H9 (cell line): Measurements from ENCODE around the gene ADAR. TPM values are rescaled to one million over a fixed set of nuclear protein-coding genes. Genes with fewer than 3 reads are reported as not detected.

Experiments
- DNase-seq: peaks from one replicate; pipeline ENCODE4 v3.0.0-alpha.2; 2017
- H2AFZ ChIP-seq: one replicate; pipeline ENCODE4 v1.6.1; 2013; ENCODE audit warnings: mild to moderate bottlenecking, low read length, control low read depth, moderate library complexity
- H2AK5ac ChIP-seq: 2 replicates; pipeline ENCODE4 v1.6.1; 2013; ENCODE audit warnings: low read length, control low read depth, mixed read lengths; ENCODE audit not compliant: insufficient read length
- H2BK120ac ChIP-seq: one replicate; pipeline ENCODE4 v1.6.1; 2013; ENCODE audit warnings: low read depth, mild to moderate bottlenecking, low read length, control low read depth, inconsistent platforms; ENCODE audit not compliant: poor library complexity, severe bottlenecking
- H2BK12ac ChIP-seq: 2 replicates; pipeline ENCODE4 v1.6.1; 2013; ENCODE audit warnings: low read length, control low read depth, mixed read lengths, low read depth; ENCODE audit not compliant: insufficient read length
- H2BK15ac ChIP-seq: 2 replicates; pipeline ENCODE4 v1.6.1; 2013; ENCODE audit warnings: low read depth, low read length, control low read depth
- H2BK20ac ChIP-seq: one replicate; pipeline ENCODE4 v1.6.1; 2013; ENCODE audit warnings: low read depth, mild to moderate bottlenecking, low read length, control low read depth, inconsistent platforms; ENCODE audit not compliant: poor library complexity, severe bottlenecking
- H2BK5ac ChIP-seq: 2 replicates; pipeline ENCODE4 v1.6.1; 2013; ENCODE audit warnings: low read length, control low read depth, mixed read lengths; ENCODE audit not compliant: insufficient read length
- H3K14ac ChIP-seq: 2 replicates; pipeline ENCODE4 v1.6.1; 2013; ENCODE audit warnings: low read length, control low read depth; ENCODE audit not compliant: insufficient read depth
- H3K18ac ChIP-seq: 2 replicates; pipeline ENCODE4 v1.6.1; 2013; ENCODE audit warnings: low read depth, mild to moderate bottlenecking, mixed read lengths, low read length, control low read depth; ENCODE audit not compliant: insufficient read length
- H3K23ac ChIP-seq: 2 replicates; pipeline ENCODE4 v1.6.1; 2013; ENCODE audit warnings: low read length, control low read depth, mixed read lengths, low read depth; ENCODE audit not compliant: insufficient read length
- H3K23me2 ChIP-seq: 2 replicates; pipeline ENCODE4 v1.6.1; 2013; ENCODE audit warnings: low read depth, mild to moderate bottlenecking, mixed read lengths, low read length, control low read depth; ENCODE audit not compliant: insufficient read length, poor library complexity, severe bottlenecking
- H3K27ac ChIP-seq: 2 replicates; pipeline ENCODE4 v1.5.1; 2013; ENCODE audit warnings: low read length, control low read depth, mixed read lengths, low read depth; ENCODE audit not compliant: insufficient read length
- H3K27me3 ChIP-seq: 2 replicates; pipeline ENCODE4 v1.6.1; 2013; ENCODE audit warnings: low read length, control low read depth, inconsistent platforms; ENCODE audit not compliant: insufficient read depth
- H3K4ac ChIP-seq: 2 replicates; pipeline ENCODE4 v1.6.1; 2013; ENCODE audit warnings: low read depth, mild to moderate bottlenecking, control low read depth, inconsistent platforms, low read length, moderate library complexity
- H3K4me1 ChIP-seq: 2 replicates; pipeline ENCODE4 v1.6.1; 2013; ENCODE audit warnings: low read length, control low read depth, inconsistent platforms; ENCODE audit not compliant: insufficient read depth
- H3K4me2 ChIP-seq: 2 replicates; pipeline ENCODE4 v1.6.1; 2013; ENCODE audit warnings: low read length, control low read depth, mixed read lengths; ENCODE audit not compliant: insufficient read length, insufficient read depth
- H3K56ac ChIP-seq: 2 replicates; pipeline ENCODE4 v1.6.1; 2013; ENCODE audit warnings: low read depth, mild to moderate bottlenecking, mixed read lengths, low read length, control low read depth; ENCODE audit not compliant: insufficient read length
- H3K79me1 ChIP-seq: 2 replicates; pipeline ENCODE4 v1.6.1; 2013; ENCODE audit warnings: low read depth, mild to moderate bottlenecking, moderate library complexity, low read length, control low read depth, inconsistent platforms; ENCODE audit not compliant: insufficient read depth, poor library complexity, severe bottlenecking
- H3K79me2 ChIP-seq: 2 replicates; pipeline ENCODE4 v1.6.1; 2013; ENCODE audit warnings: low read length, control low read depth, inconsistent platforms; ENCODE audit not compliant: insufficient read depth
- H3K9ac ChIP-seq: 2 replicates; pipeline ENCODE4 v1.6.1; 2013; ENCODE audit warnings: low read length, control low read depth, mixed read lengths; ENCODE audit not compliant: insufficient read length; ENCODE audit errors: extremely low read depth
- H3K9me3 ChIP-seq: one replicate; pipeline ENCODE4 v1.6.1; 2013; ENCODE audit warnings: low read depth, low read length, inconsistent platforms; ENCODE audit not compliant: control insufficient read depth
- H3T11ph ChIP-seq: one replicate; pipeline ENCODE4 v1.6.1; 2013; ENCODE audit warnings: mild to moderate bottlenecking, low read length, control low read depth, inconsistent platforms
- H4K20me1 ChIP-seq: one replicate; pipeline ENCODE4 v1.6.1; 2013; ENCODE audit not compliant: control insufficient read depth, insufficient read length, insufficient read depth
- H4K5ac ChIP-seq: 2 replicates; pipeline ENCODE4 v1.6.1; 2013; ENCODE audit warnings: low read depth, mild to moderate bottlenecking, mixed read lengths, low read length, control low read depth; ENCODE audit not compliant: insufficient read length
- H4K8ac ChIP-seq: replicated peaks from 2 replicates; pipeline ENCODE4 v1.6.1; 2013; ENCODE audit warnings: low read length, control low read depth, mixed read lengths, low read depth; ENCODE audit not compliant: insufficient read length
- H4K91ac ChIP-seq: 2 replicates; pipeline ENCODE4 v1.6.1; 2013; ENCODE audit warnings: low read depth, mild to moderate bottlenecking, moderate library complexity, mixed read lengths, low read length, control low read depth; ENCODE audit not compliant: insufficient read length
- H3K27ac Mint-ChIP-seq, 3 experiments: 2 replicates in 2 of 3; 3 replicates in 1 of 3; pipeline ENCODE4 v1.8.0; 2020 to 2021; ENCODE audit warnings: mixed read lengths in 3 of 3, mild to moderate bottlenecking in 1 of 3, moderate library complexity in 1 of 3
- H3K27me3 Mint-ChIP-seq: 2 replicates; pipeline ENCODE4 v1.8.0; 2021; ENCODE audit warnings: low read depth, mild to moderate bottlenecking, moderate library complexity, mixed read lengths
- H3K36me3 Mint-ChIP-seq, 3 experiments: 2 replicates in 2 of 3; 3 replicates in 1 of 3; pipeline ENCODE4 v1.8.0; 2020 to 2021; ENCODE audit warnings: low read depth in 3 of 3, mixed read lengths in 3 of 3; ENCODE audit not compliant: insufficient read depth in 1 of 3
- H3K4me1 Mint-ChIP-seq, 2 experiments: 2 replicates each; pipeline ENCODE4 v1.8.0; 2020; ENCODE audit warnings: mixed read lengths in 2 of 2
- H3K4me3 Mint-ChIP-seq, 2 experiments: 2 replicates in 1 of 2; 3 replicates in 1 of 2; pipeline ENCODE4 v1.8.0; 2020 to 2021; ENCODE audit warnings: mild to moderate bottlenecking in 2 of 2, mixed read lengths in 2 of 2, moderate library complexity in 1 of 2
- H3K9me3 Mint-ChIP-seq, 2 experiments: 2 replicates in 1 of 2; 3 replicates in 1 of 2; pipeline ENCODE4 v1.8.0; 2020; ENCODE audit warnings: mild to moderate bottlenecking in 2 of 2, mixed read lengths in 2 of 2, moderate library complexity in 1 of 2
- WGBS: extraction: QIAGEN DNeasy Blood & Tissue Kit; methylation state at CpG from one replicate; pipeline ENCODE4 v1.1.7; 2013; ENCODE audit warnings: missing lambda C conversion rate, low lambda C conversion rate, mixed read lengths; ENCODE audit not compliant: insufficient read length; ENCODE audit errors: extremely low coverage; 5-methylcytosine and 5-hydroxymethylcytosine counted together
- total RNA-seq: library from RNA; stranded (reverse); gene quantifications from 2 replicates; pipeline ENCODE4 v1.2.1, GENCODE V29; 2021
- TF ChIP-seq, protein P1 (sequence below): fragments of 200-600 bp; sonication (generic); conservative IDR thresholded peaks from 3 replicates; pipeline ENCODE4 v1.8.0; 2021; ENCODE audit warnings: antibody characterized with exemption, mild to moderate bottlenecking

Gene ADAR
- total RNA-seq, 1 experiment from 2014 or later, result 236 TPM

DNA sequence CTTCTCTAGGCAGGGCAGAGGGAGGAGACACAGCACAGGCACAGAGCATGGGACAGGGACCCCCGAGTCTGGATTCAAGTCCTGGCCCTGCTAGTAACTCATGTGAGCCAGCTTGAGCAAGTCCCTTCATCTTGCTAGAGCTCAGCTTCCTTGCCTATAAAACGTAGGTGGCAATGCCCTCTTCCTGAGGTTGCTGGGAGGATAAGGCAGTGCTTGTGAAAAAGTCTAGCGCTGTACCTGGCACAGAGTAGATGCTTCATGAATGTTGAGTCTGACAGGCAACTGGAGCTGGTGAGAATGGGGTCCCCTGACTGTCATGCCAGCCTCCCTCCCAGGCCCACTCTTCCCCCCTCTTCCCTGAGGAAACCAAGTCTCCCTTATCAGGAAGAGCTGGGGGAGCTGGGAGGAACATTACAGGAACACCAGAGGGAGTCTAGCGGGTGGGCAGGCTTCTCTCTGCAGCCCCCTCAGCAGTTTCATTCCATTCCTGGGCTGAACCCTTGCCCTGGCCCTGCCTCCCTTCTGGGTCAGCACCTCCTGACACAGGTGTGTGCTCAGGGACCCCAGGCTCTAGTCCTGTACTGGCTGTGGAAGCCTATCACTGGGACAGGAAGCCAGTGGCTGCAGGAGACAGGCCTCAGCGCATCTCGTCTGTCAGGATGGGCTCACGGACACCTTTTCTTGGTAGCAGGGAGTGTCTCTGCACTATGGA, 30.5 kb downstream of the ADAR start:
- no peak overlapping the region for H2BK12ac ChIP-seq
- peaks cover 22 to 46% (median 37%) of the 10 kb centered on the region in 3 experiments; a peak in 6 of 7 replicates for H3K36me3 Mint-ChIP-seq
- H4K8ac ChIP-seq, result no peak overlapping the region
- H2AK5ac ChIP-seq, result no peak overlapping the region
- H3K14ac ChIP-seq, result no peak overlapping the region
- no peak overlapping the region for H3K23ac ChIP-seq
- H2BK120ac ChIP-seq, result no peak overlapping the region
- no peak overlapping the region for H3K18ac ChIP-seq
- H3K4me1 Mint-ChIP-seq, result peaks cover 15 to 23% of the 10 kb centered on the region in 2 experiments
- H3K56ac ChIP-seq, result no peak overlapping the region
- no peak overlapping the region for H2BK15ac ChIP-seq
- H3K4me1 ChIP-seq, result no peaks in the 10 kb centered on the region
- no peaks in the 10 kb centered on the region for H3K23me2 ChIP-seq
- no peaks in the 10 kb centered on the region for H3K79me1 ChIP-seq
- TF ChIP-seq, protein P1, sequence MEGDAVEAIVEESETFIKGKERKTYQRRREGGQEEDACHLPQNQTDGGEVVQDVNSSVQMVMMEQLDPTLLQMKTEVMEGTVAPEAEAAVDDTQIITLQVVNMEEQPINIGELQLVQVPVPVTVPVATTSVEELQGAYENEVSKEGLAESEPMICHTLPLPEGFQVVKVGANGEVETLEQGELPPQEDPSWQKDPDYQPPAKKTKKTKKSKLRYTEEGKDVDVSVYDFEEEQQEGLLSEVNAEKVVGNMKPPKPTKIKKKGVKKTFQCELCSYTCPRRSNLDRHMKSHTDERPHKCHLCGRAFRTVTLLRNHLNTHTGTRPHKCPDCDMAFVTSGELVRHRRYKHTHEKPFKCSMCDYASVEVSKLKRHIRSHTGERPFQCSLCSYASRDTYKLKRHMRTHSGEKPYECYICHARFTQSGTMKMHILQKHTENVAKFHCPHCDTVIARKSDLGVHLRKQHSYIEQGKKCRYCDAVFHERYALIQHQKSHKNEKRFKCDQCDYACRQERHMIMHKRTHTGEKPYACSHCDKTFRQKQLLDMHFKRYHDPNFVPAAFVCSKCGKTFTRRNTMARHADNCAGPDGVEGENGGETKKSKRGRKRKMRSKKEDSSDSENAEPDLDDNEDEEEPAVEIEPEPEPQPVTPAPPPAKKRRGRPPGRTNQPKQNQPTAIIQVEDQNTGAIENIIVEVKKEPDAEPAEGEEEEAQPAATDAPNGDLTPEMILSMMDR, result no peak
- no peak overlapping the region for H4K5ac ChIP-seq
- H3K27me3 ChIP-seq, result no peaks in the 10 kb centered on the region
- H3K9ac ChIP-seq, result no peak overlapping the region
- no peak overlapping the region; a peak in 1 of 7 replicates for H3K27ac Mint-ChIP-seq
- H4K91ac ChIP-seq, result no peak overlapping the region
- H3K9me3 Mint-ChIP-seq, result no peaks in the 10 kb centered on the region
- no peaks in the 10 kb centered on the region for H3K9me3 ChIP-seq
- H2BK5ac ChIP-seq, result no peak overlapping the region
- H3K4me3 Mint-ChIP-seq, result no peak overlapping the region
- no peak overlapping the region for H3K4ac ChIP-seq
- H3K79me2 ChIP-seq, result no peaks in the 10 kb centered on the region
- H2BK20ac ChIP-seq, result no peak overlapping the region
- no peaks in the 10 kb centered on the region; the same call in 1 of the 2 replicates for H3K27me3 Mint-ChIP-seq
- no peak for DNase-seq
- H2AFZ ChIP-seq, result no peak overlapping the region
- H3K27ac ChIP-seq, result no peak overlapping the region
- H3K4me2 ChIP-seq, result no peak overlapping the region
- no peak overlapping the region for H3T11ph ChIP-seq
- H4K20me1 ChIP-seq, result no peaks in the 10 kb centered on the region
- no CpG with 5 or more reads among the region's 7 CpGs for WGBS
